Rectal smooth muscle tissue (tissue), 1 donor: ENCODE measurements around the gene GIT1.

Experiments
- H3K27ac ChIP-seq: one replicate; pipeline ENCODE4 v1.7.0; 2013; ENCODE audit warnings: low read depth, low read length, inconsistent platforms
- H3K27me3 ChIP-seq: one replicate; pipeline ENCODE4 v1.7.0; 2013; ENCODE audit warnings: low read length; ENCODE audit not compliant: control insufficient read depth, insufficient read depth
- H3K36me3 ChIP-seq: one replicate; pipeline ENCODE4 v1.7.0; 2013; ENCODE audit warnings: low read length; ENCODE audit not compliant: control insufficient read depth, insufficient read depth
- H3K4me1 ChIP-seq: one replicate; pipeline ENCODE4 v1.7.0; 2013; ENCODE audit warnings: low read length; ENCODE audit not compliant: control insufficient read depth, insufficient read depth
- H3K4me3 ChIP-seq: one replicate; pipeline ENCODE4 v1.7.0; 2013; ENCODE audit warnings: low read length
- H3K9ac ChIP-seq: one replicate; pipeline ENCODE4 v1.7.0; 2013; ENCODE audit warnings: low read length

Gene GIT1

DNA sequence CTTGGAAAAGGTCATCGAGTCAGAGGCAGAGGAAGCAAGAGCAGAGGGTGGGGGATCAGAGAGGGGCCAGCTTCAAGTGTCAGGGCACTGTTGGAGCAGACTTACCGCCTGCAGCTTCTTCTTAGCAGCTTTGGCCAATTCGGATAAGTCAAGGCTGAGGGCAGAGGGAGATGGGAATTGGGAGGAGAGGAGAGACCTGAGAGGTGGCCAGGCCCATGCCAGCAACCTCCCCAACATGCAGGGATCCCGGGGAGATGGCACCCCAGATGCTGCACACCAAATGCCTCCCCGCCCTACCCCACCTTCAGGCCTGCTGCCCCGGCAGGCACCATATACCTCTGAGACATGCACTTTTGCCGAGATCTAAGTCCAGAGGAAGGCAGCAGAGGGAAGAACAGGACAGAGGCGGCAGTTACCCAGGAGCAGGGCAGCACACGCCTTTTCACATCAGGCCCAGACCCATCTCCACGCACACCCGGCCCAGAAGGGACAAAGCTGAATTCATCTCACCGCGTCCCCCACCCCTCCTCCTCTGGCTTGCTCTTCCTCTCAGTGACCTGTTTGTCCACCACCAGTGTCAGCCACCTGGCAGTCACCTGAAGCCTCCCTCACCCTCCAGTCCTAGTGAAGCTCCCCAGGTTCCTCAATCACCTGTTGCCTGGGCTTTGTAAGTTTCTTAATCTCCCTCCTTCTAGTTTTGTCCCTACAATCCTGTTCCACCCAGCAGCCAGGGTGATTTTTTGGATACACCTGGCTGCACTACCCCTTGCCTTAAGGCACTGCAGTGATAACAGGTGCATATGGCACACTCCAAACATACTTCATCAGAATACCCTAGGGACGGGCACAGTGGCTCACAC lies 10.6 kb downstream of the GIT1 start:
- no peak overlapping the region for H3K4me3 ChIP-seq
- H3K27me3 ChIP-seq = no peaks in the 10 kb centered on the region
- peaks cover 23% of the 10 kb centered on the region for H3K36me3 ChIP-seq
- H3K27ac ChIP-seq = no peak overlapping the region
- no peak overlapping the region for H3K9ac ChIP-seq
- H3K4me1 ChIP-seq = peaks cover 10% of the 10 kb centered on the region

DNA sequence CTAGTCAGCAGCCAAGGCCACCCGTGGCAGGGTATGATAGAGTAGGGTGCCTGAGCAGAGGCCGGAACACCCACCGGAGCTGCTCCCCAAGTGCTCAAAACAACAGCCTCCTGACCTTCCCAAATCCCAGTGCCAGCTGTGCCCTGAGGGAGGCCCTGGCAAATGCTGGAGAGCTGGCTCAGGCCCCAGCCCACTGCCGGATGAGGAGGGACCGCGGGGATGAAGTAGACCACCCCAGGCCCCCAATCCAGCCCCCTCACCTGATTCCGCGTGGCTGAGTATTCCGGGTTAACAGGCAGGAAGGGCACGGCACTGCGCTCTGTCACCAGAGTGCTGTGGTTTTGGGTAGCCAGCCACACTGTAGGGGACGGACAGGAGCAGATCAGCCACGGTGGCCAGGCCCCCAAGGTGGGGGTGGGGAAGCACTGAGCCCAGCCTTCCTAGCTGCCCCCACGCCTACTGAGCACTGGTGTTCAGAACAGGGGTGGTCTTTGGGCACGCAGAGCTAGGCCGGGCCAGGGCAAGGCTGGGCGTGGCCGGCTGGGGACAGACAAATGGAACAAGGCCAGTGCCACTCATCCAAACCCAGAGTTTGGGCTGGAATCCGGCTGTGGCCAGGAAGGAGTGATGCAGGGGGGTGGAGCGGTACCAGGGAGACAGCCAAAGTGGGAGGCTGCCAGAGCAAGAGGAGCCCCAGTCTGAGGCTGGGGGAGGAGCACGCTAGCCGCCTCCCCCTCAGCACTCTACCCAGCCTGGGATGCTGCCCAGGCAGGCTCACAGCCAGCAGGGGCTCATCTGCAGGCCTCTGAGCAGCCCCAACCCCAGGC lies 11.8 kb downstream of the GIT1 start:
- H3K4me1 ChIP-seq = peaks cover 10% of the 10 kb centered on the region
- H3K4me3 ChIP-seq = no peak overlapping the region
- H3K27me3 ChIP-seq = no peaks in the 10 kb centered on the region
- no peak overlapping the region for H3K9ac ChIP-seq
- peak overlapping the region; percentile 59 for H3K27ac ChIP-seq
- peaks cover 23% of the 10 kb centered on the region for H3K36me3 ChIP-seq

DNA sequence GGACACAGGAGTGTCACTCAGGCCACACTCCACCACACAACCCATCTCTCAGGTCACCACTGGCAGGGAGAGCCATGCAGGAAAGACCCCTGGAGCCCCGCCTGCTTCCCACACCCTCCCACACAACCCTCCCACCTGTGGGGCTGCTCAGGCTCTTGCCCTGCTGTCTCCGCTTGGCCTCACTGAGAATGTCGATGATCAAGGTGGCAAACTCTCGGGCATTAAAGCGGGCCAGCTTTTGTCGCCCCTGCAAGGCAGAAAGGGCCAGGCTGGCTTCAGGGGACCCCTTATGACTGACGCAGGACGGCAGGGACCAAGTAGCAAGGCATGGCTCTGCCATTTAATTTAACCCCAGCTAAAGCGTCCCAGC lies 12.5 kb downstream of the GIT1 start:
- Histone ChIP-seq H3K4me3 (no peak overlapping the region), H3K9ac (no peak overlapping the region), H3K27me3 (no peaks in the 10 kb centered on the region), H3K4me1 (peaks cover 13% of the 10 kb centered on the region), H3K36me3 (peaks cover 23% of the 10 kb centered on the region), H3K27ac (no peak overlapping the region)

DNA sequence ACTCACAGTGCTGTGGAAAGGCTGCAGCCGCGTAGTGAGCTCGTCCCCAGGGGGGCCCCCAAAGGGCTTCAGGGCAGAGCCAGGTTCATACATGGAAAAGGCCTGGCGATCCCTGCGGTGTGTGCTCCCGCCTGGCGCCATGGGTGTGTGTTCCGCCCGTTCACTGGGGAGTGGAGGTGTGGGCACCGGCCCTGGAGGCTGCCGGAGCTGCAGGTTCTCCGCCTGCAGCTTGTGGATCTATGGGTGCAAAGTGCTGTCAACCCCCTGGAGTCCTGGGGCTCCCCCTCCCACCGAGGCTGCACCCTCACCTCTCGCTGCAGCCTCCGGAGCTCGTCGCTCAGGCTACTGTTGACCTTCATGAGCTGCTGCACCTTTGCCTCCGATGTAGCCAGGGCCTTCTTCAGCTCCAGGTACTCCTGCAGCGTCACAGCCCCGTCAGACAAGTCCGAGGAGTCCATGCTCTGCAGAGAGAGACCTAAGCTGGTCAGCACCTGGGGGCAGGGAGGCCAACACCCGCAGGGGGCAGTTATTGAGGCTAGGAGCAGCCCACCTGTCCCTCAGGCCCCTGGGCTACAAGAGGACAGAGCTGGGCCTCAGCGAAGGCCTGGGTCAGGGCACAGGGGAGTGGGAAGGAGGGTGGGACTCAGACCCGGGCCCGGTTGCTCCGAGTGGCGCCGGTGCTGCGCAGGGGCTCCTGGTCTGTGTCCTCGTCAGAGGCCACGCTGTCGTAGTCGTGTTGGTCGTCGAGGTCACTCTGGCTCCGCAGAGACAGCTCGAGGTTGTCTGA lies 13.0 kb downstream of the GIT1 start:
- H3K36me3 ChIP-seq = peaks cover 26% of the 10 kb centered on the region
- H3K27me3 ChIP-seq = no peaks in the 10 kb centered on the region
- no peak overlapping the region for H3K27ac ChIP-seq
- H3K4me1 ChIP-seq = peaks cover 13% of the 10 kb centered on the region
- no peak overlapping the region for H3K4me3 ChIP-seq
- no peak overlapping the region for H3K9ac ChIP-seq

DNA sequence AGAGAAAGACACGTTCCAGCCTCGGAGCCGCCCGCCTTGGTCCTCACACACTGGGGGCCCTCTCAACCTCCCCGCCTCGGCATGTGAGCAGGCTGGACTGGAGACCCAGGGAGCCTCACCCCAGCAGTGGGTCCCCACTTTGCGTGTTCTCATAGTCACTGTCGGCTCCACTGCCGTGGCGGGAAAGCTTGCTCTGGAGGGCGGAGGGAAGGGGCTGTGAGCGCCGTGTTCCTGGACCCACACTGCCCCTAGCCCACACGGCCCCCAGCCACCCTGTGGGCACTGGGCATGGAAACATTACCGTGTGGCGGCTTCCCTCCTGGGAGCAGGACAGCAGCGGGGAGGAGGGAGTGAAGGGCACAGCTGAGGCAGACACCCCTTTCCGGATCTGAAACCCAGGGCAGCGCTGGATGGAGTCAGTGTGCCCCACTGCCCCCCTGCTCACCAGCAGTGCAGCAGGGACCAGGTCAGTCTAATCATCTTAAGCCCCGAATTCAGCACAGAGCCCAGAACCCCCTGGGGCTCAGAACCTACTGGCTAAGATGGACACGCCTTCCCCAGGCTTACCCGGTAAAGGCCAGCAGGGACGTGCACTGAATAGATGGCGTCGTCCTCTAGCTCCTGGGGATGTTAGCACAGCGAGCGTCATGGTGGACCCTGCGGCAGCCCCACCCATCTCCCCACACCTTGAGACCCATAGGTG lies 13.8 kb downstream of the GIT1 start:
- Histone ChIP-seq H3K27me3 (no peaks in the 10 kb centered on the region), H3K9ac (no peak overlapping the region), H3K36me3 (peaks cover 26% of the 10 kb centered on the region), H3K4me3 (no peak overlapping the region), H3K4me1 (peaks cover 13% of the 10 kb centered on the region), H3K27ac (no peak overlapping the region)

DNA sequence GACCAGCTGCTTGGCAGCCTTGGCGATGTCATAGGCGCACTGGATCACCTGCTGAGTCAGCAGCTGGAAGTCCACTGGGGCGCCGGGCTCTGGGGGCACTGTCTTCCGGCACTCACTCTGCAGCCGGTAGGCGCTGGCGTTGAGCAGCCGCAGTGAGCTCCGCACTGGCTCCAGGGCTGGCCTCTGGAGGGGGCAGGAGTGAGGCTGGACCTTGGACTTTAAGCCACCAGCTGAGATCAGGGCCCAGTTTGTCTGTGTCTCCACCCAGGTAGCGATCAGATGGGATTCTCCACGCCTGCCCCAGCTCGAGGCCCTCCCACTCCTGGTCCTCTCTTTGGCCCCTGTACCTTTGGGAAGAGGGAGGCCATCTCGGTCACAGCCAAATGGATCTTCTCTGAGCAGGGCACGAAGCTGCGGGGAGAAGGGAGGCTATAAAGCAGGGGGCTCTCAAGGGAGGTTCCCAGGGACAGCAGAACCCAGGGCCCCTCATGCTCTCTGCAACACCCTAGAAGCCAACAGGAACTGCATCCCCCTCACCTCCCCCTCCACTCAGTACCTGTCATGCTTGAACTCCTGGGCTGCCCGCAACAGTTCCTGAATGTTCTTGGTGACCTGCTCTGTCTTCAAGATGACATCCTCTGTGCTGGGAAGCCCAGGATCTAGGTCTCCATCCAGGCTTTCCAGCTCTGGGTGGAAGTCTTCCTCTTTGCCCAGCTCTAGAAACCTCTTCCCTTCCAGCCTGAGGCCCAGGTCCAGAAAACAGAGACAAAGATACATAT lies 14.5 kb downstream of the GIT1 start:
- H3K9ac ChIP-seq = no peak overlapping the region
- H3K36me3 ChIP-seq = peaks cover 26% of the 10 kb centered on the region
- H3K4me1 ChIP-seq = peaks cover 13% of the 10 kb centered on the region
- no peaks in the 10 kb centered on the region for H3K27me3 ChIP-seq
- no peak overlapping the region for H3K27ac ChIP-seq
- no peak overlapping the region for H3K4me3 ChIP-seq

DNA sequence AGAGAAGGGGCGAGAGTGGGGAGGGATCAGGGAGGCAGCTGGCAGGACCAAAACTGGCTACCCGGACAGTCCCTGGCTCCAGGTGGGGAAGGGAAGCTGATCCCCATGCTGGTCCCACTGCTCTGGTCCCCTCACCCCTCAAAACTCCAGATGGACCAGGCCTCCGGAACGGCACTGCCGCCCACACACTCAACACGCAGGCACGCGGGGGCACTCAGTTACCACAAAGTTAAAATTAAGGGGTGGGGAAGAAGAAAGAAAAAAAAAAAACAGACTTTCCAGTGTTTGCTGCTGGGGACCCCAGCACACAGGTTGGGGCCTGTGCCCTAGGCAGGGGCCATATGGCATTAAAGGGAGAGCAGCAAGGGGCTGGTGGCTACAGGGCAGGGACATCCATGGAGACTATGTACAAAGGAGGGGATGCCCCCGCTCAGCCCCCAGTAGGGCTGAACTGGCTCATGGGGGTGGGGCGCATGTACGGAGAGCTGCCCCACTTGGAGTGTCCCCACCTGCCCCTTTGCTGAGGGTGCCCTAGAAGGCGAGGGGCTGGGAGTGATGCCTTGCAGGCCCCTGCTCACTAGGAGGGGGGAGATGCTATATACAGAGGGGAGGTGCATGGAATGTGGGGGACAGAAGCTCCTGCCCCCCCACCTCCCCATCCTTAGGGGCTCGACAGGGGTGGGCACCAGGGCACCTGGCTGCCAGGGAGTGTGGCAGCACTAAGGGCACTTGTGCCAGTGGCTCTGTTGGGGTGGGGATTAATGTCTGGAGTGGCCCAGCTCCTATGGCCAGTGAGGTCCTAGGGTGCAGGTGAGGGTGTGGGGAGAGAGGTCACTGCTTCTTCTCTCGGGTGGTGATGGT lies 15.3 kb downstream of the GIT1 start:
- Histone ChIP-seq H3K9ac (no peak overlapping the region), H3K4me1 (peaks cover 19% of the 10 kb centered on the region), H3K4me3 (no peak overlapping the region), H3K27me3 (no peaks in the 10 kb centered on the region), H3K27ac (no peak overlapping the region), H3K36me3 (peaks cover 26% of the 10 kb centered on the region)

DNA sequence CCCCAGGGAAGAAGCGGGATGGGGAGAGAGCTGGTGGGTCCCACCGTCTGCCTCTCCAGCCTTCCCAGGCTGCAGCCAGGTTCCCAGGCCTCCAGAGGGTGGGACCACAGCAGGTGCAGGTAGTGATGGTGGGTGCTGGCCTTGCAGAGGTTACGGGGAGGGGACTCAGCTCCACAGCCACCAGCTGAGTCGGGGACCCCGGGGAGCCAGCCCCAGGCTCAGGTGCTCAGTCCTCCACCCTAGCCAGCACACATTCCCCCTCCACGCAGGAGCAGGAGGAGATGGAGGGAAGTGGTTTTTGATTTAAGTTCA lies 15.9 kb downstream of the GIT1 start:
- H3K4me1 ChIP-seq = peaks cover 21% of the 10 kb centered on the region
- no peak overlapping the region for H3K27ac ChIP-seq
- peaks cover 26% of the 10 kb centered on the region for H3K36me3 ChIP-seq
- no peak overlapping the region for H3K9ac ChIP-seq
- no peak overlapping the region for H3K4me3 ChIP-seq
- no peaks in the 10 kb centered on the region for H3K27me3 ChIP-seq

DNA sequence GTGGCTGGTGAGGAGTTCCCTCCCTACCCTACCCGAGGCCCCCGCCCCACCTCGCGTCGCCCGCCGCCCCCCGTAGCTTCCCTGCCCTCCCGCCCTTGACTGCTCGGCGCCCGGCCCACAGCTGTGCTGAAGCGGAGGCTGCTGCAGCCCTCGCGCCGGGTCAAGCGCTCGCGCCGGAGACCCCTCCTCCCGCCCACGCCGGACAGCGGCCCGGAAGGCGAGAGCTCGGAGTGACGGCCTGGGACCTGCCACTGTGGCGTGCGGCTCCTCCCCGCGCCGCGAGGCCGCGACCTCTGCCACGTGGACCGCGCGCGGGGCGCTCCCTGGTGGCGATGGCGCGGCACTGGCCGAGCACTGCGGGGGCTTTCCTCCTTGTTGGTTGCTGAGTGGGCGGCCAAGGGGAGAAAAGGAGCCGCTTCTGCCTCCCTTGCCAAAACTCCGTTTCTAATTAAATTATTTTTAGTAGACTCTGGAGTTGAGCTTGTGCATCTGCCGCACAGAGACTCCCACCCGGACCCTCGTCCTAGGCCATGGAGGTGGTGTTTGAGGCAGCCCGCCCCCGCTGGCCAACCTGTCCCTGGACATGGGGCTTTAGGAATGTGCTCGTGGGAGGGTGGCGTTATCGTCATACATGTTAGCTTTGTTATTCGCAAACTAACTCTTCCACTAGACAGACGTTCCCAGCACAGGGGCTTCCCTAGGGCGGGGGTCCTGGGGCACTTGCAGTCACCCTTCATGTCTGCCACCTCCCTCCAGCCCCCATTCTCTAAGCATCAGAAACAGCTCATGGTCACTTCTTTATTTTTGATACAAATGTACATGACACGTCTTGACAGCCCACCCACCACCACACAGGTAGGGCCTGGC lies 16.5 kb downstream of the GIT1 start:
- H3K27ac ChIP-seq = no peak overlapping the region
- H3K36me3 ChIP-seq = peaks cover 24% of the 10 kb centered on the region
- no peaks in the 10 kb centered on the region for H3K27me3 ChIP-seq
- peaks cover 19% of the 10 kb centered on the region for H3K4me1 ChIP-seq
- H3K9ac ChIP-seq = no peak overlapping the region
- H3K4me3 ChIP-seq = no peak overlapping the region

DNA sequence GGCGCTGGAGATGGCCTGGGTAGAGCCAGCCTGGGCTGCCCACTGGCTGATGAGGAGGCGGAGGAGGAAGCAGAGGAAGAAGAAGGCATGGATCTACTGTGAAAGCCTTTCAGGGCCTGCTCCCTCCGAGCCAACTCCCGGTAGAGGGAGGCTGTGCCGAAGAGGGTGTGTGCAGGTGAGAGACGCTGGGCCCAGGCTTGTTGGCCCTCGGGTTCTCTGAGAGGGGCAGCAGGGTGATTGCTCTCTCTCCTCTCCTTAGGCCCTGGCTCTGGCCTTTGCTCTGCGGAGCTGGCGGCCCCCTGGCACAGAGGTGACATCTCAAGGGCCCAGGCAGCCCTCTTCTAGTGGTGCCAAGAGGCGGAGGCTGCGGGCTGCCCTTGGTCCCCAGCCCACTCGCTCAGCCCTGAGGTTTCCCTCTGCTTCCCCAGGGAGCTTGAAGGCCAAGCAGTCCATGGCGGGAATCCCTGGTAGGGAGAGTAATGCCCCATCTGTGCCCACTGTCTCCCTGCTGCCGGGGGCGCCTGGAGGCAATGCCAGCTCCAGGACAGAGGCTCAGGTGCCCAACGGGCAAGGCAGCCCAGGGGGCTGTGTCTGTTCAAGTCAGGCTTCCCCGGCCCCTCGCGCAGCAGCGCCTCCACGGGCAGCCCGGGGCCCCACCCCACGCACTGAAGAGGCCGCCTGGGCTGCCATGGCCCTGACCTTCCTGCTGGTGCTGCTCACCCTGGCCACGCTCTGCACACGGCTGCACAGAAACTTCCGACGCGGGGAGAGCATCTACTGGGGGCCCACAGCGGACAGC lies 17.4 kb downstream of the GIT1 start:
- H3K27me3 ChIP-seq = no peaks in the 10 kb centered on the region
- H3K27ac ChIP-seq = no peak overlapping the region
- no peak overlapping the region for H3K9ac ChIP-seq
- no peak overlapping the region for H3K4me3 ChIP-seq
- peaks cover 23% of the 10 kb centered on the region for H3K36me3 ChIP-seq
- peaks cover 11% of the 10 kb centered on the region for H3K4me1 ChIP-seq
